Fibroblast of lung (primary cell): ENCODE results near the gene CORT. TPM values are rescaled to one million over a fixed set of nuclear protein-coding genes. Genes with fewer than 3 reads are reported as not detected.

Experiments used
- DNase-seq, 2 donors: peaks; one replicate each; pipeline versions ENCODE4 v3.0.0 to v3.0.0-alpha.2; 2010; ENCODE audit warnings: low read depth in 2 of 2
- H2AFZ ChIP-seq: 2 replicates; pipeline ENCODE4 v1.5.1; 2012; ENCODE audit warnings: low read length, control low read depth, inconsistent platforms
- H3K27ac ChIP-seq: 2 replicates; pipeline ENCODE4 v1.5.1; 2011; ENCODE audit warnings: low read length, control low read depth; ENCODE audit not compliant: insufficient read depth
- H3K27me3 ChIP-seq: 2 replicates; pipeline ENCODE4 v1.5.1; 2011; ENCODE audit warnings: mild to moderate bottlenecking, low read length; ENCODE audit not compliant: control insufficient read depth, insufficient read depth
- H3K36me3 ChIP-seq: 2 replicates; pipeline ENCODE4 v1.5.1; 2011; ENCODE audit warnings: low read length; ENCODE audit not compliant: control insufficient read depth, insufficient read depth
- H3K4me1 ChIP-seq: 2 replicates; pipeline ENCODE4 v1.5.1; 2011; ENCODE audit warnings: low read length; ENCODE audit not compliant: control insufficient read depth, insufficient read depth; ENCODE audit errors: extremely low read depth
- H3K4me2 ChIP-seq: 2 replicates; pipeline ENCODE4 v1.5.1; 2011; ENCODE audit warnings: low read length, control low read depth; ENCODE audit not compliant: insufficient read depth; ENCODE audit errors: extremely low read depth
- H3K4me3 ChIP-seq, 4 experiments: fragments of 200-600 bp in 1 of 4; sonication (generic) in 1 of 4; replicated peaks in 1 of 4; 2 replicates each; pipeline ENCODE4 v1.5.1; 2011 to 2016; ENCODE audit warnings: low read length in 4 of 4, low read depth in 3 of 4, mild to moderate bottlenecking in 3 of 4, control low read depth in 2 of 4, inconsistent platforms in 1 of 4, mixed read lengths in 1 of 4; ENCODE audit not compliant: insufficient read depth in 1 of 4; ENCODE audit errors: control extremely low read depth in 1 of 4
- H3K79me2 ChIP-seq: 2 replicates; pipeline ENCODE4 v1.5.1; 2012; ENCODE audit warnings: mild to moderate bottlenecking, low read length, inconsistent platforms; ENCODE audit not compliant: control insufficient read depth, insufficient read depth
- H3K9ac ChIP-seq: 2 replicates; pipeline ENCODE4 v1.5.1; 2011; ENCODE audit warnings: mild to moderate bottlenecking, low read length, control low read depth; ENCODE audit not compliant: insufficient read depth
- H3K9me3 ChIP-seq: 2 replicates; pipeline ENCODE4 v1.5.1; 2012; ENCODE audit warnings: low read depth, low read length; ENCODE audit not compliant: control insufficient read depth, insufficient read depth
- H4K20me1 ChIP-seq: 2 replicates; pipeline ENCODE4 v1.5.1; 2011; ENCODE audit warnings: low read length; ENCODE audit not compliant: control insufficient read depth, insufficient read depth; ENCODE audit errors: extremely low read depth
- CTCF ChIP-seq, 2 donors: IDR thresholded peaks in 1 of 2; conservative IDR thresholded peaks in 1 of 2; 1 replicate in 1 of 2; 2 replicates in 1 of 2; pipeline ENCODE4 v1.5.1; 2011 to 2012; ENCODE audit warnings: low read length in 2 of 2, control low read depth in 1 of 2, inconsistent platforms in 1 of 2, low read depth in 1 of 2, mild to moderate bottlenecking in 1 of 2
- EZH2 ChIP-seq: IDR thresholded peaks from 2 replicates; pipeline ENCODE4 v1.5.1; 2012; ENCODE audit warnings: low read length, control low read depth, mild to moderate bottlenecking; ENCODE audit errors: missing control alignments
- polyA plus RNA-seq, 2 donors: library from polyadenylated mRNA; depleted of rRNA in 1 of 2; stranded (reverse) in 1 of 2; unstranded in 1 of 2; fragments of >200 nt; gene quantifications; 2 replicates each; pipeline ENCODE4 v1.2.1, GENCODE V29; 2011 to 2012; ENCODE audit warnings: missing spikeins in 1 of 2
- total RNA-seq: library from RNA; depleted of rRNA; stranded (reverse); fragments of >200 nt; gene quantifications from 2 replicates; pipeline ENCODE4 v1.2.1, GENCODE V29; 2014

CORT gene
- total and polyA plus RNA-seq, 2 donors (not counting 1 experiment from before 2014, with no cell fraction given), result 0.17 TPM; not detected in 1

- Histone ChIP-seq H3K79me2 (no peaks in the 10 kb centered on the region), H3K9me3 (no peaks in the 10 kb centered on the region), H2AFZ (no peak overlapping the region), H3K9ac (no peak overlapping the region), H3K27me3 (no peaks in the 10 kb centered on the region), H3K36me3 (no peaks in the 10 kb centered on the region), H3K4me2 (no peak overlapping the region), H3K4me1 (no peaks in the 10 kb centered on the region), H3K4me3 (no peak overlapping the region), H4K20me1 (no peaks in the 10 kb centered on the region), H3K27ac (no peak overlapping the region)
- no peak for TF ChIP-seq EZH2
- no peak for DNase-seq
Measured at GRCh38 chr1:10440794-10441193, 9.0 kb upstream of the CORT start.

GRCh38 chr1:10444248-10444647 lies 5.6 kb upstream of the CORT start:
- no peak overlapping the region for H3K4me3 ChIP-seq
- H3K27ac ChIP-seq, result no peak overlapping the region
- no peaks in the 10 kb centered on the region for H3K27me3 ChIP-seq

GRCh38 chr1:10444795-10445397 lies 4.9 kb upstream of the CORT start:
- Histone ChIP-seq H4K20me1 (no peaks in the 10 kb centered on the region), H3K36me3 (no peaks in the 10 kb centered on the region), H3K4me2 (no peak overlapping the region), H3K27me3 (no peaks in the 10 kb centered on the region), H3K9me3 (no peaks in the 10 kb centered on the region), H3K4me1 (no peaks in the 10 kb centered on the region), H3K4me3 (no peak overlapping the region), H2AFZ (no peak overlapping the region), H3K79me2 (no peaks in the 10 kb centered on the region), H3K9ac (no peak overlapping the region), H3K27ac (no peak overlapping the region)
- TF ChIP-seq CTCF (conservative IDR thresholded peaks at IDR 0.05 in 1 of 2, IDR thresholded peaks at IDR 0.05 in 1 of 2; ENCODE audit: low read depth in 1 of 2, low read length in 2 of 2) (no peak), EZH2 (no peak)
- no peak for DNase-seq

More at GRCh38 chr1:10444248-10444647, 5.6 kb upstream of the CORT start:
- Histone ChIP-seq H2AFZ (no peak overlapping the region), H3K9me3 (no peaks in the 10 kb centered on the region), H3K79me2 (no peaks in the 10 kb centered on the region), H4K20me1 (no peaks in the 10 kb centered on the region), H3K36me3 (no peaks in the 10 kb centered on the region), H3K9ac (no peak overlapping the region), H3K4me2 (no peak overlapping the region), H3K4me1 (no peaks in the 10 kb centered on the region)
- TF ChIP-seq CTCF (conservative IDR thresholded peaks at IDR 0.05 in 1 of 2, IDR thresholded peaks at IDR 0.05 in 1 of 2; ENCODE audit: low read depth in 1 of 2, low read length in 2 of 2) (no peak), EZH2 (no peak)
- DNase-seq, result no peak
